Measurements from ENCODE around the gene MED9.
A peak's percentile ranks its signal among the peaks of the same experiment; 100 is the strongest.

MED9 gene

GRCh38 chr17:17487998-17488397 is 11.2 kb downstream of the MED9 start:
- DNase-seq (ENCODE audit: low read depth in 2 of 2, low spot score in 1 of 2) = no peak

- DNase-seq (ENCODE audit: low read depth in 2 of 2, low spot score in 1 of 2) = no peak
These were observed 14.3 kb downstream of the MED9 start for GRCh38 chr17:17491031-17491471.

DNA sequence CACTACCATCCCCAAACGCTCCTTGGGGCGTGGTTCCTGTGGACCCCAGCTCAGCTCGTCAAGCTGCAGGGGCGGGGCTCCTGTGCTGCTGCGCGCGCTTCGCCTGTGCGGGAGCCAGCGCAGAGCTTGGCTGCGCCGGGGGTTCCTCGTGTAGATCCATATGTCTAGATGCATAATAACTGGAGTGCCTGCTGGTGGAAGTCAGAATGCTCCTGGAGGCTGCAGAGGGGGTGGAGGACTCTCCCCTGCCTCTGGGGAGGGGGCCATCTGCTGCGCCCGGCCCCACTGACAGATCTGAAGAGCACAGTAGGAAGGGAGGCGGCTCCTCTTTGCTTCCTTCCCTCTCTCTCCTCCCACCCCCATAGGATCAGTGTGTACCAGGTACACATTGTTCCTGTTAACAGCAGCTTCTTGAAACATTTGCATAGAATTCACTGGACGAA is 14.8 kb downstream of the MED9 start:
- no peak for DNase-seq (ENCODE audit: low read depth in 2 of 2, low spot score in 1 of 2)

DNA sequence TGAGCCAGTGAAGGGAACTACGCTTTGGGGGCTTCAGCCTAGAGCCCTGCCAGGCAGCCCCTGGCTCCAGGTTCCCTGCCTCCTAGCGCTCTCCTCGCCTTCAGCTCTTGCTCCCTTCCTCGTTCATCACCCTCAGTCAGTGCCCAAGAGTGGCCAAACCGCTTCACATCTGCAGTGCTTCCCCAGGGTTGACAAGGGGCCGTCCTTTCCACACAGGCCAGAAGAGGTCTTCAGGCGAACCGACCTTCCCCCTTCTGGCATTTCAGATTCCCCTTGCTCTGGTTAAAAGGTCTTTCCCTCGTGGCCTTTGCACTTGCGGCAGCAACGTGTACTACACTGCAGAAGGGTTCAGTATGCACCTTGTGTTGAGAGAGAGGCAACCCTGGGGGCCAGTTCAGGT is 15.3 kb downstream of the MED9 start:
- DNase-seq (ENCODE audit: low read depth in 2 of 2, low spot score in 1 of 2) = no peak

DNA sequence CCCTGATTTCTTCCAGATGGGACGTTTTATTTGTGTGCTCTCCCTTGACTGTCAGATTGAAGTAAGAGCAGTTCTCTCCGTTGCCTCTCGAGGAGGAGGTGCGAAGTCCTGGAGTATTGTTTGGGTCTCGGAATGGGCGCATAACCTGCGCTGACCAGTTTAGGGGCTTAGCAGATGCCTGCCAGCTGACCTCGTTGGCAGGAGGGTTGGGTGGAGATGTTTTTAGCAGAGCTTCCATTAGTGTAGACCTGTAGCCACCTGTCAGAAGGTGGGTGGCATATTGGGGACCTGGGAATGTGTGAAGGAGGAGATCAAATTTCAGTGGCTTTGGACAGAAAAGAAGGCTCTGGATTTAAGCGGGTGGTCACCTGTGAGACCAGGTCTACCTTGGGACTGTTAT is 15.8 kb downstream of the MED9 start:
- DNase-seq (ENCODE audit: low read depth in 2 of 2, low spot score in 1 of 2) = no peak

DNA sequence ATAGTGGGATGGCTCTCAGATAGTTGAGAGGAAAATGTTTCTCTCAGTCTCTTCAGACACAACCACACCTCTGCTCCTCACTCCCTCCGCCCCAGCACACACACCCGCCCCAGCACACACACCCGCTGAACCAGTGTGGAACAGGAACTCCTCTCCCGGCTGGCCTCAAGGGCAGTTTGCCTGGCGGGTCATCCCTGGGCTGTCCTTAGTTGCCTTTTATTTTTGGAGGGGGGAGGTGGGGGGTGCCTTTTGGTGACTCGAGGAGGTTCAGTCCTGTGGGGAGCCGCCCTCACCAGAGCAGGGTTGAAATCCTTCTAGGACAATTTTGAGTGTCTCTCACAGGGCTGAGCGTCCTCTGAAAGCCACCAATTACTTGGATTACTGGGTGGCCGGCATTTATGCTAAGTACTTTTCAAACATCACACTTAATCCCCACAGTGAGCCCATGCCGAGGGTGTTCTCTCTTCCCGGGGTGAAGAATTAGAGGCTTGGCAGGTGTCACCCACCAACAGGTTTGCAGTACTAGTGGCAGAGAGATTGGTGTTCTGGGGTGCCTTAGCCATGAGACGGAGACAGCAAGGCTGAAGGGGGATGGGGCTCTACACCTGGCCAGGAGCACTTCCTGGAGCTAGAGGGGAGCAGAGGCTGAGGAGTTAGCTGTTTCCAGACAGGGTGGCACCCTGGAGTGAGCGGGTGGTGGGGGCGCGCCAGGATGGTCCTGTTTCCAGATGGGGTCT is 16.6 kb downstream of the MED9 start:
- no peak for DNase-seq (ENCODE audit: low read depth in 2 of 2, low spot score in 1 of 2)

DNA sequence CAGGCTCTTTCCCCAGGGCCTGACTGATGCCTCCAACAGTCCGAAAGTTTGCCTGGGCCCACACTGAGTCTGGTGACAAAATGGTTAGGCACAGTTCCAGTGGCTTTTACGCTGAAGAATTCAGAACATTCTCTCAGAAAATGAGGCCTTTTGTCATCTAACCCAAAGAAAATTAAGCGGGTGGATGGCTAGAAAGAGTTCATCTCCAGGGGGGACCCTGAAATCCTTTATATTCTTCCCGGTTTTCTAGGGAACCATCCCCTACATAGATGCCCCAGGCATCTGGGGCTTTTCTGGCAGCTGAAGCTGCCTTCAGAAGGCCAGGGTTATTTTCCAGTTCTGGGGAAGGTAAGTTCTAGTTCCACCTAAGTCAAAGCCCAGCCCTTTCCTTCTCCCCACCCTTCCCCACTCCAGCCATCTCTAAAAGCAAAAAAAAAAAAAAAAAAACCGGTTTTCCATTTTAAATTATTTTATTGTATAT is 17.2 kb downstream of the MED9 start:
- no peak for DNase-seq (ENCODE audit: low read depth in 2 of 2, low spot score in 1 of 2)

- DNase-seq (ENCODE audit: low read depth in 2 of 2, low spot score in 1 of 2) = no peak
These were observed 17.7 kb downstream of the MED9 start for GRCh38 chr17:17494499-17494869.

- no peak for DNase-seq (ENCODE audit: low read depth in 2 of 2, low spot score in 1 of 2)
These were observed 18.2 kb downstream of the MED9 start for GRCh38 chr17:17494870-17495535.

- DNase-seq (ENCODE audit: low read depth in 2 of 2, low spot score in 1 of 2) = no peak
These were observed 18.9 kb downstream of the MED9 start for GRCh38 chr17:17495536-17496188.

GRCh38 chr17:17496189-17497064 is 19.6 kb downstream of the MED9 start, which contains the start of gene RASD1:
Gene RASD1 (minus strand): TSS chr17:17496395. CDS start chr17:17496181, 214 bp downstream.
- DNase-seq (ENCODE audit: low read depth in 2 of 2, low spot score in 1 of 2) = peak; percentile 43 to 67

- no peak for DNase-seq (ENCODE audit: low read depth in 2 of 2, low spot score in 1 of 2)
These were observed 20.5 kb downstream of the MED9 start for GRCh38 chr17:17497065-17497844.

DNA sequence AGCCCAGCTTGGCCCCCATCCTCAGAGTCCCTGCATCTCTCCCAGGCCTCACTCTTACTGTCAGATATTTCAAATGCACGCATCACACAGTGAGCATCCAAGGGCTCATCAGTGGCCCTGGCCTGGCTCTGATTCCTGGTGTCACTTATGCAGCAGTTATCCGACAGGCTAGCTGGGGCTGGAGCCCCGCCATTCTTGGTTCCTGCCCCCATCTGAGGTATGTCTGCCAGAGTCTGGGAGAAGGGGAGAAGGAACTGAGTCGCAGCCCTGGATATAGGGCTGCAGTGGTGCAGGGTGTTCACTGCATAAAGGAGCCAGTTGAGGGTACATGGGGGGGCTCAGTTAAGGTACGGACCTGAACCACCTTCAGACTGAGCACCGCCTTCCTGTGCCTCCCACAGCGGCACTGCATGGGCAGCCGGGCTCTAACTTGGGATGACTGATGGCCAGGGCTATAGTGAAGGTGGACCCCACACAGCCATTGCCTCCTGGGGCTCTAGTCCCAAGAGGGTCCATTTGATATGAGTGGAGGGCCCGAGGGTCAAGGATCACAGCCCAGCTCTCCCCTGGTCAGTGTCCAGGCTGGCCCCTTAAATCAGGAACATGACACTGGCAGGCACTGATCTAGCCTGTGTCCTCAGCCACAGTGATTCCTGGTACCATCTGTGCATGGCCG is 21.2 kb downstream of the MED9 start:
- no peak for DNase-seq (ENCODE audit: low read depth in 2 of 2, low spot score in 1 of 2)

GRCh38 chr17:17498606-17499301 is 22.0 kb downstream of the MED9 start:
- DNase-seq (ENCODE audit: low read depth in 2 of 2, low spot score in 1 of 2) = no peak

DNA sequence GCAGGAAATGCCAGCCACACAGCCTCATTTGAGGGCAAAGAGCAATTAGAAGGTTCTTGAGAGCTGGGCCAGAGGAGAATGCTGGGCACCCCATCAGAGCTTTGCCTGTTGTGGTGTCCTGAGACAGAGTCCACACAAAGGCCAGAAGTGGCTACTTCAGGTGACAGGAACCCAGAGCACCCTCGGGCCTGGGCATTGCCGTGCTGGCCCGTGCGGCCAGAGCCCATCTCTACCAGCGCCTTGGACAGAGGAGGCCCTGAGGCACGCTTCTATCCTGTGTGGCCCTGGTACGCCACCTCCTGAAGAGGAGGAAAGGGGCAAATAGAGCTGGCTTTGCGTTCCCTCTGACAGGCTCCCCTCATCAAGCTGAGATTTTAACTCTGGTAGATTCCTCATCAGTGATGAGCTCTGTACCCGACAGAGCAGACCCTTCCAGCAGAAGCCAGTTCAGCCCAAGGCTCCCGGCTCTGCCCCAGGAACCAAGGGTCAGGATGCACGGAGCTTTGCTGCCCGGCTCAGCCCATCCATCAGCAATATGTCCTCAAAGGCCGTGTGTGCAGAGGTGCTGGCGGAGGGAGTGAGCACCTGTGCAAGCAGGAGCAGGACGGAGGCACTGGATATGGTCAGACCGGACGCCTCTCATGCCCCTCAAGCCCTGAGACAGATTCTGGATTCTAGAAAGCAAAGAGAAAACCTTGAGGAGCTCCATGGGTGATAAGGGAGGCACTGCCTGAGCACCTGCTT is 22.8 kb downstream of the MED9 start:
- no peak for DNase-seq (ENCODE audit: low read depth in 2 of 2, low spot score in 1 of 2)

DNA sequence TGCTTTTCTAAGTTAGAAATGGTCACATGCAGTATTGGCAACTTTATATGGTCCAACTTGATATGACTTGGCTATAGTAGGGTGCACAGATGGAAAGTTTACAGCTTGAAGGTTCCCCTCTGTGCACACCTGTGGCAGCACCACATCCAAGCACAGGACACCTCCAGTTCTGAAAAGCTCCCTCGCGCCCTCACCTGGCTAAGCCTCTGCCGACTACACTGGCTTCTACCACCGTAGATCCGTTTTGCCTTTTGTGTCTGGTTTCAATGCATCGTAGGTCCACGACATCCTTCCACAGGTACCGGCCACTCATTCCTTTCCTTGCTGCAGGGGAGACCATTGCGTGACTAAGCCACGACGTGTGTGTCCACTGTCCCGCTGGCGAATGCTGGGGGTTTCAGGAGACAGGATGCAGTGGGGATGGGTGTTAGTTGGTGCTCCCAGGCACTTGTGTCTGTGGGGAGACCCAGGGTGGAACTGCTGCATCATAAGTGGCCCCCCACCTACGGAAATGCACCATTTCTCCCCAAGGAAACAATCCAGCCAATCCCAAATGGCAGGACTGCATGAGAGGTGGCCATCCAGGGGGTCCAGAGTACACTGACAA is 24.3 kb downstream of the MED9 start:
- DNase-seq (ENCODE audit: low read depth in 2 of 2, low spot score in 1 of 2) = no peak

GRCh38 chr17:17502741-17503565 is 26.2 kb downstream of the MED9 start:
- no peak for DNase-seq (ENCODE audit: low read depth in 2 of 2, low spot score in 1 of 2)

Data from stimulated activated CD8-positive, alpha-beta memory T cell treated with anti-CD3 and anti-CD28 coated beads, Interleukin-4, amount 100 ng/mL, for 4 hours (primary cell).